H1 (cell line): ENCODE measurements around the gene AGRP. TPM values are rescaled to one million over a fixed set of nuclear protein-coding genes. Genes with fewer than 3 reads are reported as not detected.

Experiments
- CTCF ChIA-PET: fragments of 300-600 bp; sonication (Branson Sonifier 250); formaldehyde crosslinking; loops from one replicate; lab custom pipeline; 2021; ENCODE audit not compliant: partially characterized antibody; lab: Charles Lee
- POLR2A ChIA-PET: fragments of 300-600 bp; sonication (Branson Sonifier 250); formaldehyde crosslinking; loops from one replicate; lab custom pipeline; 2021; ENCODE audit warnings: inconsistent platforms; ENCODE audit not compliant: partially characterized antibody; lab: Charles Lee
- DNase-seq, 2 experiments: peaks; one replicate each; pipeline versions ENCODE4 v3.0.0 to v3.0.0-alpha.2; 2010 to 2022; ENCODE audit warnings: low spot score in 2 of 2, low read depth in 1 of 2, mixed read lengths in 1 of 2
- FAIRE-seq: peaks from 2 replicates; lab custom pipeline; 2011; peaks lifted over from hg19 to GRCh38; lab: Jason Lieb, UNC
- H2AFZ ChIP-seq: 2 replicates; pipeline ENCODE4 v1.8.1; 2012; ENCODE audit warnings: low read length, inconsistent platforms
- H2AK5ac ChIP-seq: 2 replicates; pipeline ENCODE4 v1.6.1; 2013; ENCODE audit warnings: low read depth, low read length
- H2BK120ac ChIP-seq: replicated peaks from 2 replicates; pipeline ENCODE3; 2013; ENCODE audit warnings: low read depth, low read length, inconsistent platforms
- H2BK12ac ChIP-seq: 2 replicates; pipeline ENCODE4 v1.6.1; 2013; ENCODE audit warnings: low read depth, low read length
- H2BK15ac ChIP-seq: 2 replicates; pipeline ENCODE4 v1.6.1; 2013; ENCODE audit warnings: low read length
- H2BK20ac ChIP-seq: 2 replicates; pipeline ENCODE4 v1.6.1; 2013; ENCODE audit warnings: low read length
- H2BK5ac ChIP-seq: 2 replicates; pipeline ENCODE4 v1.6.1; 2013; ENCODE audit warnings: low read depth, low read length
- H3K14ac ChIP-seq: 2 replicates; pipeline ENCODE4 v1.6.1; 2013; ENCODE audit warnings: inconsistent platforms; ENCODE audit not compliant: insufficient read length
- H3K18ac ChIP-seq: 2 replicates; pipeline ENCODE4 v1.6.1; 2013; ENCODE audit warnings: low read length; ENCODE audit errors: extremely low read depth
- H3K23ac ChIP-seq: 2 replicates; pipeline ENCODE4 v1.6.1; 2013; ENCODE audit warnings: inconsistent platforms; ENCODE audit not compliant: insufficient read length
- H3K23me2 ChIP-seq: 2 replicates; pipeline ENCODE4 v1.6.1; 2013; ENCODE audit warnings: low read depth, low read length
- H3K27ac ChIP-seq: 2 replicates; pipeline ENCODE4 v1.6.1; 2011; ENCODE audit warnings: low read depth, low read length, inconsistent platforms
- H3K27me3 ChIP-seq, 4 experiments: replicated peaks in 1 of 4; 1 replicate in 1 of 4; 2 replicates in 3 of 4; pipeline versions ENCODE4 v1.6.1 to v1.8.1; 2011 to 2013; ENCODE audit warnings: low read length in 3 of 4, mild to moderate bottlenecking in 3 of 4, inconsistent platforms in 2 of 4, mixed read lengths in 2 of 4, moderate library complexity in 1 of 4; ENCODE audit not compliant: control insufficient read depth in 3 of 4, insufficient read depth in 3 of 4; ENCODE audit errors: extremely low read depth in 1 of 4
- H3K36me3 ChIP-seq, 4 experiments: 2 replicates each; pipeline versions ENCODE4 v1.6.1 to v1.8.1; 2011 to 2013; ENCODE audit warnings: mild to moderate bottlenecking in 4 of 4, low read length in 3 of 4, moderate library complexity in 2 of 4, control low read depth in 1 of 4, inconsistent platforms in 1 of 4; ENCODE audit not compliant: insufficient read depth in 4 of 4, control insufficient read depth in 2 of 4
- H3K4ac ChIP-seq: replicated peaks from 2 replicates; pipeline ENCODE3; 2013; ENCODE audit warnings: low read length, low read depth, mixed read lengths, inconsistent platforms; ENCODE audit not compliant: insufficient read length
- H3K4me1 ChIP-seq, 4 experiments: replicated peaks in 1 of 4; 1 replicate in 1 of 4; 2 replicates in 3 of 4; pipeline versions ENCODE4 v1.6.1 to v1.8.1; 2011 to 2013; ENCODE audit warnings: low read length in 3 of 4, inconsistent platforms in 2 of 4, mixed read lengths in 1 of 4; ENCODE audit not compliant: insufficient read depth in 4 of 4, control insufficient read depth in 3 of 4
- H3K4me2 ChIP-seq, 2 experiments: 2 replicates each; pipeline versions ENCODE4 v1.6.1 to v1.8.1; 2011 to 2013; ENCODE audit warnings: low read depth in 2 of 2, low read length in 2 of 2, control low read depth in 1 of 2, inconsistent platforms in 1 of 2, mild to moderate bottlenecking in 1 of 2; ENCODE audit not compliant: insufficient read depth in 1 of 2
- H3K4me3 ChIP-seq, 4 experiments: fragments of 200-600, 300-600 bp in 1 of 4; sonication (generic), shearing (Covaris generic), sonication (Bioruptor Twin) in 1 of 4; 2 replicates each; pipeline versions ENCODE4 v1.5.1 to v1.8.1; 2011 to 2016; ENCODE audit warnings: low read length in 4 of 4, low read depth in 3 of 4, control low read depth in 2 of 4, inconsistent platforms in 2 of 4, mild to moderate bottlenecking in 2 of 4, mixed read lengths in 1 of 4, moderate library complexity in 1 of 4; ENCODE audit not compliant: insufficient read depth in 2 of 4; ENCODE audit errors: extremely low read depth in 1 of 4
- H3K56ac ChIP-seq: replicated peaks from 2 replicates; pipeline ENCODE3; 2013; ENCODE audit warnings: low read depth, mild to moderate bottlenecking, mixed read lengths, low read length, inconsistent platforms; ENCODE audit not compliant: insufficient read length
- H3K79me1 ChIP-seq: 2 replicates; pipeline ENCODE4 v1.6.1; 2013; ENCODE audit warnings: low read depth, low read length, control low read depth
- H3K79me2 ChIP-seq, 2 experiments: 2 replicates each; pipeline versions ENCODE4 v1.6.1 to v1.8.1; 2012 to 2013; ENCODE audit warnings: low read length in 2 of 2, mild to moderate bottlenecking in 2 of 2, inconsistent platforms in 1 of 2; ENCODE audit not compliant: insufficient read depth in 2 of 2, control insufficient read depth in 1 of 2
- H3K9ac ChIP-seq, 4 experiments: replicated peaks in 1 of 4; 1 replicate in 1 of 4; 2 replicates in 3 of 4; pipeline versions ENCODE4 v1.6.1 to v1.8.1; 2011 to 2013; ENCODE audit warnings: low read depth in 3 of 4, low read length in 3 of 4, control low read depth in 2 of 4, mild to moderate bottlenecking in 2 of 4, moderate library complexity in 2 of 4, inconsistent platforms in 1 of 4; ENCODE audit errors: extremely low read depth in 1 of 4
- H3K9me3 ChIP-seq, 2 experiments: 2 replicates each; pipeline versions ENCODE4 v1.6.1 to v1.8.1; 2012 to 2013; ENCODE audit warnings: mild to moderate bottlenecking in 2 of 2, moderate library complexity in 2 of 2, control low read depth in 1 of 2, inconsistent platforms in 1 of 2, low read depth in 1 of 2, low read length in 1 of 2, mixed read lengths in 1 of 2; ENCODE audit not compliant: insufficient read depth in 2 of 2
- H4K20me1 ChIP-seq, 2 experiments: replicated peaks in 1 of 2; 2 replicates each; pipeline versions ENCODE3 to v1.8.1; 2011 to 2013; ENCODE audit warnings: inconsistent platforms in 2 of 2, low read length in 2 of 2, mild to moderate bottlenecking in 1 of 2; ENCODE audit not compliant: insufficient read depth in 2 of 2, control insufficient read depth in 1 of 2
- H4K5ac ChIP-seq: 2 replicates; pipeline ENCODE4 v1.6.1; 2013; ENCODE audit warnings: low read length, low read depth, mixed read lengths, inconsistent platforms; ENCODE audit not compliant: insufficient read length
- H4K8ac ChIP-seq: 2 replicates; pipeline ENCODE4 v1.8.0; 2013; ENCODE audit warnings: mild to moderate bottlenecking, moderate library complexity, low read length, inconsistent platforms; ENCODE audit not compliant: insufficient read depth; ENCODE audit errors: extremely low read depth
- H4K91ac ChIP-seq: replicated peaks from 2 replicates; pipeline ENCODE3; 2013; ENCODE audit warnings: low read length, mixed read lengths, inconsistent platforms; ENCODE audit not compliant: insufficient read length
- ASH2L ChIP-seq: fragments of 200-600, 300-600 bp; sonication (generic); IDR thresholded peaks from one replicate; pipeline ENCODE4 v1.7.1; 2017; ENCODE audit warnings: low read length
- EP300 ChIP-seq, 2 experiments: IDR thresholded peaks; 1 replicate in 1 of 2; 2 replicates in 1 of 2; pipeline ENCODE4 v1.6.1; 2011 to 2012; ENCODE audit warnings: low read depth in 2 of 2, low read length in 2 of 2, mild to moderate bottlenecking in 2 of 2, borderline replicate concordance in 1 of 2, inconsistent platforms in 1 of 2, moderate library complexity in 1 of 2
- USF2 ChIP-seq: IDR thresholded peaks from 2 replicates; pipeline ENCODE4 v1.6.1; 2011; ENCODE audit warnings: low read length, improper control_type of control experiment
- WGBS, 2 experiments: shearing (Covaris generic) in 1 of 2; methylation state at CpG; one replicate each; pipeline versions ENCODE4 v1.1.6 to v1.1.7; 2013 to 2015; ENCODE audit warnings: low lambda C conversion rate in 2 of 2, mixed read lengths in 2 of 2, inconsistent platforms in 1 of 2, low coverage in 1 of 2, missing lambda C conversion rate in 1 of 2; ENCODE audit not compliant: insufficient replicate concordance in 2 of 2, insufficient coverage in 1 of 2, insufficient read length in 1 of 2; ENCODE audit errors: extremely low coverage in 1 of 2, missing lambda C conversion rate in 1 of 2; 5-methylcytosine and 5-hydroxymethylcytosine counted together
- polyA plus RNA-seq, 7 experiments: library from polyadenylated mRNA; depleted of rRNA in 3 of 7; stranded (reverse) in 5 of 7; unstranded in 2 of 7; fragments of >200 nt in 5 of 7; fragments of 200-250 nt in 2 of 7; gene quantifications; 1 replicate in 5 of 7; 2 replicates in 1 of 7; 4 replicates in 1 of 7; pipeline versions ENCODE4 v1.2.1 to v1.2.3, GENCODE V29; 2011 to 2013; ENCODE audit warnings: missing spikeins in 2 of 7, mixed read lengths in 2 of 7
- total RNA-seq: library from RNA; stranded (reverse); fragmentation: NEBNext Ultra II Directional; extraction: Animal tissue kit (Norgen Biotek cat#: 25700); gene quantifications from 2 replicates; pipeline ENCODE4 v1.2.1, GENCODE V29; 2021

The AGRP gene
- total and polyA plus RNA-seq, 2 of the 8 experiments (the other 6 are each of a cell fraction or from before 2014, with no cell fraction given), result not detected

- no peak overlapping the region for H2BK15ac ChIP-seq
- no peak overlapping the region for H3K4me2 ChIP-seq
- H2BK120ac ChIP-seq, result no peak overlapping the region
- FAIRE-seq (no peak), DNase-seq (no peak)
- H2BK5ac ChIP-seq, result no peak overlapping the region
- CTCF ChIA-PET, result interaction anchor here (0.6 to 28.6 kb wide), 4 partner anchors 16 to 192 kb away, joined by 3 to 683 read pairs (median 98); partner anchors contain the start of gene HSD11B2
- no peak overlapping the region for H2AFZ ChIP-seq
- H3K14ac ChIP-seq, result no peak overlapping the region
- H3K4me3 ChIP-seq, result no peak overlapping the region
- no peaks in the 10 kb centered on the region for H3K36me3 ChIP-seq
- peaks cover 18 to 19% of the 10 kb centered on the region in 2 experiments for H4K20me1 ChIP-seq
- H3K18ac ChIP-seq, result no peak overlapping the region
- H2AK5ac ChIP-seq, result no peak overlapping the region
- H2BK12ac ChIP-seq, result no peak overlapping the region
- H3K27me3 ChIP-seq, result no peaks in the 10 kb centered on the region
- no peaks in the 10 kb centered on the region for H3K23me2 ChIP-seq
- POLR2A ChIA-PET, result no interaction called here
- no peak overlapping the region for H3K56ac ChIP-seq
- H3K9me3 ChIP-seq, result no peaks in the 10 kb centered on the region
- TF ChIP-seq EP300 (IDR thresholded peaks at IDR 0.05; ENCODE audit: borderline replicate concordance in 1 of 2, low read depth in 2 of 2, low read length in 2 of 2), result no peak
- TF ChIP-seq USF2, result no peak
- TF ChIP-seq ASH2L, result no peak
- TF ChIP-seq, all 59 proteins: peak for 0
- no peak overlapping the region for H3K4ac ChIP-seq
- H2BK20ac ChIP-seq, result no peak overlapping the region
- no peak overlapping the region for H4K91ac ChIP-seq
- H4K8ac ChIP-seq, result no peak overlapping the region
- no peaks in the 10 kb centered on the region; a peak in 1 of 7 replicates for H3K4me1 ChIP-seq
- no peak overlapping the region for H3K9ac ChIP-seq
- H3K79me2 ChIP-seq, result 0 out of 4 replicates have a peak, but pooled peaks cover 0 to 1% of the 10 kb centered on the region in 2 experiments
- WGBS, 2 experiments, result 97% methylated on average over 3 of the region's 3 CpGs; no CpG with 5 or more reads in 1 of the 2 experiments
- no peak overlapping the region for H3K27ac ChIP-seq
- peaks cover 4% of the 10 kb centered on the region for H3K79me1 ChIP-seq
- no peak overlapping the region for H4K5ac ChIP-seq
- H3K23ac ChIP-seq, result no peak overlapping the region
Measured at GRCh38 chr16:67459861-67460150, 23.5 kb downstream of the AGRP start.
